ENCODE data around the gene REL.

The REL gene

GRCh38 chr2:60966507-60967405, 85.4 kb downstream of the REL start:
- no peak for DNase-seq

- DNase-seq: no peak
Measured at GRCh38 chr2:60972889-60973656, 91.7 kb downstream of the REL start.

DNA sequence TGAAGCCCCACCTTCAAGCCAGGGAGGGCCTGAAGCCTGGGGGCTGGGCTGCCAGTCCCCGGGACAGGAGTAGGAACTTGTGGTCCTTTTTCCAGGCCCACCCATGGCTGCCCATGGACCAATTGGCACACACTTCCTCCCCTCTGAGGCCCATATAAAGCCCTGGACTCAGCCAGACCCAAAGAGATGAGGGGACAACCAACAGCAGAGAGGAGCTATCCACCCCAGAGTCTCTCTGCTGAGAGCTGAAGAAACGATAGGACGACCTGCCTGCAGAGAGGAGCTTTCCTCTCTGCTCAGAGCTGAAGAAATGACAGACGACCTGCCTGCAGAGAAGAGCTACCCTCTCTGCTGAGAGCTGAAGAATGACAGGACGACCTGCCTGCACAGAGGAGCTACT, 92.3 kb downstream of the REL start:
- DNase-seq: no peak

- no peak for DNase-seq
Measured at GRCh38 chr2:60974652-60975051, 93.3 kb downstream of the REL start.
